Activated CD4-positive, alpha-beta T cell treated with anti-CD3 and anti-CD28 coated beads, Interleukin-2, amount 50 U/mL, for 48 hours (primary cell): ENCODE results near the gene OTUB2.
"Not testable (repeated sequence)": the region's sequence is repeated elsewhere in the genome, so short reads cannot be mapped to it uniquely, and the experiment has no call there.

ENCODE experiments used
- DNase-seq, 2 experiments: peaks; one replicate each; pipeline ENCODE4 v3.0.0-alpha.2; 2020

Gene OTUB2

GRCh38 chr14:94062344-94062940, 36.3 kb downstream of the OTUB2 start:
- no peak for DNase-seq

GRCh38 chr14:94066089-94066676, 40.0 kb downstream of the OTUB2 start:
- DNase-seq = no peak

GRCh38 chr14:94072076-94072475, 45.9 kb downstream of the OTUB2 start:
- not testable (repeated sequence) for DNase-seq

- DNase-seq = no peak
Observed at GRCh38 chr14:94074534-94074933, 48.4 kb downstream of the OTUB2 start.

GRCh38 chr14:94075008-94075407, 48.9 kb downstream of the OTUB2 start:
- DNase-seq = no peak

GRCh38 chr14:94077111-94077821, 51.1 kb downstream of the OTUB2 start:
- DNase-seq = no peak

- DNase-seq = no peak
Observed at GRCh38 chr14:94077823-94078222, 51.7 kb downstream of the OTUB2 start.

GRCh38 chr14:94079891-94080620, 53.9 kb downstream of the OTUB2 start:
- DNase-seq = no peak

GRCh38 chr14:94080621-94081385, 54.7 kb downstream of the OTUB2 start, which contains the start of the genes DDX24 and IFI27L1:
TSS of gene DDX24 (minus strand) at chr14:94081202. CDS start at chr14:94079742, 1,460 bp downstream.
TSS of gene IFI27L1 (plus strand) at chr14:94081310. CDS start at chr14:94096938, 15,628 bp downstream.
- DNase-seq = peak; percentile 97 to 98

GRCh38 chr14:94081386-94081820, 55.3 kb downstream of the OTUB2 start:
- peak; percentile 7 to 20 for DNase-seq

GRCh38 chr14:94087891-94088290, 61.8 kb downstream of the OTUB2 start:
- DNase-seq = no peak

- DNase-seq = no peak
Observed at GRCh38 chr14:94088516-94088915, 62.4 kb downstream of the OTUB2 start.

- DNase-seq = no peak
Observed at GRCh38 chr14:94089479-94089878, 63.3 kb downstream of the OTUB2 start.

- no peak for DNase-seq
Observed at GRCh38 chr14:94093418-94093817, 67.3 kb downstream of the OTUB2 start.

GRCh38 chr14:94097091-94097490, 71.0 kb downstream of the OTUB2 start:
- DNase-seq = no peak
